Effector memory CD4-positive, alpha-beta T cell (primary cell): ENCODE results near the gene CRACR2A.

Source experiments
- DNase-seq, 3 donors: peaks; one replicate each; pipeline ENCODE4 v3.0.0-alpha.2; 2020
- H3K27ac ChIP-seq: 2 replicates; pipeline ENCODE4 v1.7.0; 2013; ENCODE audit warnings: mild to moderate bottlenecking, low read length, moderate library complexity; ENCODE audit not compliant: insufficient read depth, poor library complexity, severe bottlenecking
- H3K27me3 ChIP-seq: replicated peaks from 2 replicates; pipeline ENCODE4 v1.7.0; 2013; ENCODE audit warnings: mild to moderate bottlenecking, low read length; ENCODE audit not compliant: insufficient read depth, control insufficient read depth, poor library complexity, severe bottlenecking
- H3K36me3 ChIP-seq: 2 replicates; pipeline ENCODE4 v1.7.0; 2013; ENCODE audit warnings: mild to moderate bottlenecking, low read length, moderate library complexity; ENCODE audit not compliant: control insufficient read depth, insufficient read depth
- H3K4me1 ChIP-seq: 2 replicates; pipeline ENCODE4 v1.7.0; 2013; ENCODE audit warnings: low read length, mild to moderate bottlenecking; ENCODE audit not compliant: control insufficient read depth, insufficient read depth, poor library complexity, severe bottlenecking
- H3K4me3 ChIP-seq: 2 replicates; pipeline ENCODE4 v1.7.0; 2013; ENCODE audit warnings: low read length, low read depth, mild to moderate bottlenecking; ENCODE audit not compliant: insufficient read depth, poor library complexity, severe bottlenecking
- H3K9me3 ChIP-seq: 2 replicates; pipeline ENCODE4 v1.7.0; 2013; ENCODE audit warnings: mild to moderate bottlenecking, low read length, moderate library complexity; ENCODE audit not compliant: control insufficient read depth

The CRACR2A gene

DNA sequence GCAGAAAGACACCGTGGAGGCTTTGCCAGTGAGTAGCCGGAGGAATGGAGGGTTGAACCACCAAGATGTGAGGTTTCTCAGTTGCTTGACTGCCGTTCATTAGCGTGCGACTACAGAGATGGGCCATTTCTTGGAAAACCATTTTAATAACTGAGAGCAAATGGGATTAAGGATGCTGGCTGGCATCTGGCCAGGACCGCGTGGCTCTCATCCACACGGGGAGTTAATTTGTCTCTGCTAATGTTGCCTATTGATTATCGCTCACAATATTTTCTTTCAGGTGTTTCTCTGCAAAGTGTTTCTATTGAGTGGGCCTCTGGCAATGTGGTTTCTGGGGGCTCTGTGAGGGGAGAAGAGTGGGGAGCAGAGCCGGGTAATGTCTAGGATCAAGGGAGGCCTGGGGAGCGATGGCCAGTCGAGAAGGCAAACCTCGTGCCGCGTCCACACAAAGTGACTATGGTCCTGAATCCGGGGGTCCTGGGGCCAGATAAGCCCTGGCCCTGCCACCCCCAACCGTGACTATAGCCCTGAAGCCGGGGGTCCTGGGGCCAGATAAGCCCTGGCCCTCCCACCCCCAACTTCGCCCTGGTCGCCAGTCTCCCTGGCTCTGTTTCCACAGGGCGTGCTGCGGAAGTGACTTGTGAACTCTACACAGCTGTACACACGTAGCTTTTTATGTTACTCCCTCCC is 151.3 kb downstream of the CRACR2A start:
- Histone ChIP-seq H3K36me3 (no peaks in the 10 kb centered on the region), H3K9me3 (no peaks in the 10 kb centered on the region), H3K27ac (no peak overlapping the region), H3K4me1 (no peaks in the 10 kb centered on the region), H3K4me3 (no peak overlapping the region), H3K27me3 (no peaks in the 10 kb centered on the region)
- no peak for DNase-seq

DNA sequence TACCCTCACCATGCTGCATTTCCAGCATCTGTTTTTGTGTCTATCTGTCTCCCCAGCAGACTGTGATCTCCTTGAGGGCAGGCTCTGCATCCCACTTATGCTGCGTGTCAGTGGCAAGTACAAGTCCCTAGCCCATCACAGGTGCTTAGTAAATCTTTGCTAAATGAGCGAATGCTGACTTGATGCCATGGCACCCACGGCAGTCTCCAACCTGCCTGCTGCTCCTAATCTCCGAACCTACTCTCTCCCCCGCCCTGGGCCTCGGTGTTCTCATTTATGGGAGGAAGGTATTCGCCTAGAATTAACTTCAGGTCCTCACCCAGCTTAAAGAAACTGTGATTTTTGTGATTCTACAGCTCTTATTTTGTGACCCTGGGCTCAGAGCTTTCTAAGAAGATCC is 152.0 kb downstream of the CRACR2A start:
- Histone ChIP-seq H3K36me3 (no peaks in the 10 kb centered on the region), H3K27me3 (no peaks in the 10 kb centered on the region)

DNA sequence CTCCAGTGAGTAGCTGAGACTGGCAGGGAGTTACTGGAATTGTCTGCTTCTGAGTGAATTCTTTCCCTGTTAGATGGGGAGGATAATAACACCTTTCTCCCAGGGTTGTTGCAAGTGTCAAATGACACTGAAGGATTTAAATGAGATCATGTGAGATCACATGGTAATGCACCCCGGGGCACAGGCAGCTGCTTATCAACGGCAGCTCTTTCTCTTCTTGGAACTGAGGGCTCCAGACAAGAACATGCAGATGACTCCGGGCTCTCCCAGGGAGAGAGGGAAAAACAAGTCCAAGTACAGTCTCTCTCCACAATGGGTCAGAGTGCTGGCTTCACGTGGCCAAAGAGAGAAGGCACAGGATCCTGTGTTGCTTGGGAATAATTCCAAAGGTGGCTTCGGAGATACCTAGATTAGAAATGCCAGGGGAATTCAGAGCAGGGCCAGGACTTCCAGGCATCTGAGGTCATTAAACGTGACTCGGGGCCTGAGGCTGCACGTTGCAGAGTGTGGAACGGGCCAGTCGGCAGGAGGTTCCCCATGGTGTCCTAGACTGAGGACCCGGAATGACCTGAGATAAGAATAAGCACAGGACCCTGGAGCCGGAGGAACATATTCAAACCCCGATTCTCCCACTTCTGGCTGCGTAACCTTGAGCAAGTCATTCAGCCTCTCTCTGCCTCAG is 152.7 kb downstream of the CRACR2A start:
- H3K27me3 ChIP-seq = peaks cover 6% of the 10 kb centered on the region
- no peaks in the 10 kb centered on the region for H3K9me3 ChIP-seq
- no peak overlapping the region for H3K4me3 ChIP-seq
- no peak for DNase-seq
- no peaks in the 10 kb centered on the region for H3K4me1 ChIP-seq
- no peak overlapping the region for H3K27ac ChIP-seq
- no peaks in the 10 kb centered on the region for H3K36me3 ChIP-seq

More for the DNA sequence above, 152.0 kb downstream of the CRACR2A start:
- Histone ChIP-seq H3K9me3 (no peaks in the 10 kb centered on the region), H3K4me1 (no peaks in the 10 kb centered on the region), H3K4me3 (no peak overlapping the region), H3K27ac (no peak overlapping the region)
- no peak for DNase-seq

DNA sequence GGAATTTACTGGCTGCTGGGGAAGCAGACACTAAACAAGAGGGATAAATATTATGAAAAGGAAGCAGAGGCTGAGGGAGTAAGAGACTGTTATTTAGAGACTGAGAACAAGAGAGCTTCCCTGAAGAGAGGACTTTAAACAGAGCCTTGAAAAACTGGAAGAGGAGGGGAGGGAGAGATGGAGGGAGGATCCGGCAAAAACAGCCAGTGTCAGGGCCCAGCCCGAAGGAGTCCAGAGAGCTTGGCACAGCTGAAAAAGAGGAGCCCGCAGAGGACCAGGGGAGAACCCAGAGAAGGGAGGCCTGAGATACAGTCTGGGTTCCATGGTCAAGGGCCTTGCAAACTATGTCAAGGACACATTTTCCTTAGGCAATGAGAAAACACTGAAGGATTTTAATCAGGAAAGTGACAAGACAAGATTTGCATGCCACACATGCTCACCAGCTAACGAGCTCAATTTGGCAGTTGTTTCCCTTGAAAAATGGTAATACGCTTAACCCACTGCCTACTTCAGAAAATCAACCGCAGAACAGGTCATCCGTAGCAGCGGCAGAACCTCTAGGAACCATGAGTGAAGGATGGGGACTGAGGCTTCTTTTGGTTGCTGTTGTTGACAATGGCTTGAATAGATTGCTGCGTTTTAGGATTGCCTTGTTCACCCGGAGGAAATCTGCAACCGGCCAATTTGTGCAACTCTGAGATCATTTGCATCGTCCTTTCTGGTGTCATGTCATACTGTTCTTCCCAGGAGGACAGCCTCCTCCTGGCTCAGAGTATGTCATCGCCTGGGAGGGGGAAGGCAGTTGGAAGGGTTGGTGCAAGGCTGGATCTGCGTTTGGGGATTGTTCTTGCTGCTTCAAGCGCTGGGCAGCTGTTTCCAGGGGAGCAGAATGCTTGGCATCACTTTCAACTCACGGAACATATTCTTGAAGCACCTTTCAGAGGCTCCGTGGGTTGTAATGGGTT is 153.7 kb downstream of the CRACR2A start:
- H3K9me3 ChIP-seq = no peaks in the 10 kb centered on the region
- H3K27me3 ChIP-seq = peaks cover 6% of the 10 kb centered on the region

DNA sequence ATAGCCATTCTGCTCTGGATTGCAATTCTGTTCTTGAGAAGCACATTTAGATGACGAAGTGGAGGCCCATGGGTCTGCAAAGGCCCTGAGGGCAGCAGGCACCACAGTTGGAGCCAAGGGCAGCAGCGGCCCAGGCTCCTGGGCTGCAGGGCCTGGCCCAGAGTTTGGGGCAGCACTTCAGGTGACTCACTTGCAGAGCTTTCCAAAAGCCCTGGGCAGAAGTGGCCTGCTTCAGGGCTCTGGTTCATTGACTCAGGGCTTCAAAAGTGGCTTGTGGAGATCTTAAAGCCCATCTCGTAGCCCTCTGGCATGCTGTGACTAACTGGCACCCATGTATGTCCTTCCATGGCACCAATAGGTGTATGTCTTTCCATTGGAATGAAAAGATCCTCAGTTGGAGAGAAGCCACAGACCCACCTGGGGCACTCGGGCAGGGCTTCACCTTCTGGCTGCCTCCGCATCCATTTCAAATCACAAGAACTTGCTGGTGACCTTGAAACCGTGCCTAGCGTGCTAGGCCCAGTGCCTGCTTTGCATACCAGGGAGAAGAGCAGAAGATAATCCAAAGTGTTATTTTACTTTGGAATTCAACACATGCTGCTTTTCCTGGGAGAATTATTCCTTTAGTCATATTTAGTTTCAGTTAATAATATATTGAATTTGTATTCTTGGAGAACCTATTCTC is 155.2 kb downstream of the CRACR2A start:
- no peaks in the 10 kb centered on the region for H3K9me3 ChIP-seq
- peaks cover 6% of the 10 kb centered on the region for H3K27me3 ChIP-seq
- no peaks in the 10 kb centered on the region for H3K36me3 ChIP-seq
- H3K4me3 ChIP-seq = no peak overlapping the region
- DNase-seq = no peak
- H3K4me1 ChIP-seq = no peaks in the 10 kb centered on the region
- no peak overlapping the region for H3K27ac ChIP-seq

More for the DNA sequence above, 153.7 kb downstream of the CRACR2A start:
- Histone ChIP-seq H3K4me1 (no peaks in the 10 kb centered on the region), H3K36me3 (no peaks in the 10 kb centered on the region), H3K27ac (no peak overlapping the region), H3K4me3 (no peak overlapping the region)
- DNase-seq = no peak

DNA sequence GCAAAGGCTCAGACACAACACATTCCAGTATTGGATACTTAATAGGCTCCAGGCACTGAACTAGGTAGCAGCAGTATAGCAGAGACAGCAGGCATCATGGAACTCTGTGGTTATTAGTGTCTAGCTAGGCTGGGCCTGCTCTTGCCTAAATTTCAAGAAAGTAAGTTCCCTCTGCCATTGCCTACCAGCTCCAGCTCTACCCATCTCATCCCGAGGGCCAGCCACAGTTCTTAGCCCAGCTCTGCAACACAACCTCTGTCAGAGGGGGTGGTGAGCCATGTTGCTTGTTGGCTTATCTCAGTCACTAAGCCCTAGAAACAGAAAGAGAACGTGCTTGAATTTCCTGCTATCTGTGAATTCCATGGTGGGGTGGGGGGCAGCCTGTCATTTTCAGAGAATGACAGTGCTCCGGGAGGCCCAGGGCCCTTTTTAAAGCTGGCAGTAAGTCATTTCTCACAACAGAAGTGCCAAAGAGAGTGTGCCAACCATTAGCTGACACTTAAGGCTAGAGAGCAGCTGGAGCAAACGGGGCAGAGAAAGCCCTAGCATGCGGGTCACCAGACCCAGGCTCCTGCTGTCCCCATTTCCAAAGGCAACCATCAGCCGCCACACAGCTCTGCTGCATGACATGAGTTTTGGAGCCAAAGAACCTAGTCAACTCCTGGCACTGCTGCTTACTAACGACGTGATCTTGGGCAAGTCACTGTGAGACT is 156.1 kb downstream of the CRACR2A start:
- no peaks in the 10 kb centered on the region for H3K9me3 ChIP-seq
- H3K27me3 ChIP-seq = peaks cover 6% of the 10 kb centered on the region
- H3K4me3 ChIP-seq = no peak overlapping the region
- no peaks in the 10 kb centered on the region for H3K4me1 ChIP-seq
- H3K27ac ChIP-seq = no peak overlapping the region
- H3K36me3 ChIP-seq = no peaks in the 10 kb centered on the region
- no peak for DNase-seq

DNA sequence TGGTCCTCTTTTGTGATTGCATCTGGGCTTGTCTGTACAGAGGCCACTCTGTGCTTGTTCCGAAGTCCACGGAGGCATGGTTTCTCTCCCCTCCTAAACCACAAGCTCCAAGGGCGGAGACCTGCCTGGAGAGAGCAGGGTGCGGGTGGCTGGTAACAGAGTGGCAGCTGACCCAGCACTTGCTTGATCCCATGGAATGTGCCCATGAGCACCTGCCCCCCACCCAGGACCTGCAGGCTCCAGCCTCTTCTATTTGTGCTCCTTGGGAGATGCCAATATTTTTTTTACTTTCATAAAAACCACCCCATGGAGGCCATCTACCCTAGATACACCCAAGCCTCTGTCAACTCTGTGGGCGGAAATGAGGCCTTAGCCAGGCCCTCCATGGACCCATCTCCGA is 157.2 kb downstream of the CRACR2A start:
- H3K9me3 ChIP-seq = no peaks in the 10 kb centered on the region
- no peak overlapping the region for H3K27ac ChIP-seq
- peaks cover 6% of the 10 kb centered on the region for H3K27me3 ChIP-seq
- no peaks in the 10 kb centered on the region for H3K4me1 ChIP-seq
- H3K36me3 ChIP-seq = no peaks in the 10 kb centered on the region
- H3K4me3 ChIP-seq = no peak overlapping the region
- DNase-seq = no peak

DNA sequence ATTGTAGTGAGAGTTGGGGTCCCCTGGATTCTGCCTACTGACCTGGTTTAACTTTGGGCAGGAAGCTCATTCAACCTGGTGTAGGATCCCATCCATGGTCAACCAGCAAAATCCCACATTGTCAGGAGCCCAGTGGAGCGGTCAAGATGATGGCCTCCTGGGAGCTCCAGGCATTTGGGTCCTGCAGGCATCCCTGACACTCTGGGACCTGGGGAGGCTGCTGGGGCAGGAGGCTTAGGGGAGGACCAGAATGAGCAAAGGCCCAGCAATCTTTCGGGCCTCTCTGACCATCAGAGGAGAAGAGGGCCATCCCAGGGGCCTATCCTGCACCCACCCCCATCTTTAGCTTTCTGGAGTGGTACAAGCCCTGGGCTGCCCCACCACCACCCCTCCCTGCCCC is 157.9 kb downstream of the CRACR2A start:
- Histone ChIP-seq H3K27ac (no peak overlapping the region), H3K27me3 (peaks cover 6% of the 10 kb centered on the region), H3K9me3 (no peaks in the 10 kb centered on the region), H3K4me1 (no peaks in the 10 kb centered on the region), H3K4me3 (no peak overlapping the region), H3K36me3 (no peaks in the 10 kb centered on the region)
- no peak for DNase-seq

DNA sequence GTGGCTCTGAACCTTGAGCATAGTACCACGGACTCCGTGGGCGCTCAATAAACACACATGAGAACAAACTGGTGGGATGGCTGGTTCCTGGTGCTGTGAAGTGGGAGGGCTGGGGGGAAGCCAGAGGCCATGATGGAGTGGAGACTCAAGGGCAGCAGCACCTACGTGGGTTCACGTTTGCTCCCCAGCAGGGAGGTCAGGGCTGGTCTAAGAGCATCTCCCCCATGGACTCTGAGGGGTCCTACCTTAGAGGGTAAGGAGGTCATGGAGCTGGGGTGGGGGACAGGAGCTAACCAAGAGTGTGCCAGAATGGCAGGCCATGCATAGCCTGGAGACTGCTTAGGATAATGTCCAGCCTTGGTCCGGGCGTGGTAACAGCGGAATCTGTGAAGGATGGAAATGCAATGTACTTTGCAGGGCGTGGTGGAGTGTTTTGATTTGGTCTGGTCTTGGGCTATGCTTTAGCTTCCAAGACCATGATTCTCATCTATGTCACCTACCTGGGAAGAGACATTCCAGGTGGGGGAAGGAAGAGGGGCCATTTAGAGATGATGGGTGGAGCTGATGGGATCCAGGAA is 158.9 kb downstream of the CRACR2A start:
- Histone ChIP-seq H3K36me3 (no peaks in the 10 kb centered on the region), H3K4me1 (no peaks in the 10 kb centered on the region), H3K27me3 (peaks cover 6% of the 10 kb centered on the region), H3K27ac (no peak overlapping the region), H3K9me3 (no peaks in the 10 kb centered on the region), H3K4me3 (no peak overlapping the region)
- DNase-seq = no peak
